ENCODE measurements around the gene NUP210. TPM values are rescaled to one million over a fixed set of nuclear protein-coding genes. Genes with fewer than 3 reads are reported as not detected.

NUP210 gene
- total and polyA plus RNA-seq, 4 donors, result 9.9 to 38.6 (median 22.9) TPM

DNA sequence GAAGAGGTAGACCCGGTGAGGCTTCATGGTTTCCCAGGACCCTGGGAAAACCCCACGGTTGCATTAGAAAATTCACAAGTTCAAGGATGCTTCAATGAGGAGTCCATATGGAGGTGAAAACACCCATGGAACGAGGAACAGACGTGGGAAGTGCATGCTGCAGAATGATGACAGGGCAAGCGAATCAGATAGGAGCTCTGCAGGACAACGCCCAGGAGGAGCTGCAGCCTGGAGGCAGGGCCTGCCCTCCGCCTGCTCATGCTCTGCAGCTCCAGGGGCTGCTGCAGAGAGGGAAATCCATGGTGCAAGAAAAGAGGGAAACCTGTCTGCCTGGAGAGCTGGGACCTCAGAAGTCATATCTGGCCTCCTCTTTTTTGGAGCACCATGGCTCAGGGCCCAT is 61.5 kb downstream of the NUP210 start:
- no peak overlapping the region for H3K4me3 ChIP-seq (ENCODE audit: low read depth in 1 of 3, low read length in 3 of 3)
- H3K9ac ChIP-seq (ENCODE audit: low read depth in 1 of 2, low read length in 2 of 2), result no peak overlapping the region
- 92% methylated on average over 7 of the region's 7 CpGs for WGBS
- TF ChIP-seq, protein P1, sequence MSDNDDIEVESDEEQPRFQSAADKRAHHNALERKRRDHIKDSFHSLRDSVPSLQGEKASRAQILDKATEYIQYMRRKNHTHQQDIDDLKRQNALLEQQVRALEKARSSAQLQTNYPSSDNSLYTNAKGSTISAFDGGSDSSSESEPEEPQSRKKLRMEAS (IDR thresholded peaks at IDR 0.05), result no peak
- TF ChIP-seq FOXA1 (IDR thresholded peaks at IDR 0.05), result no peak
- TF ChIP-seq, protein P2, sequence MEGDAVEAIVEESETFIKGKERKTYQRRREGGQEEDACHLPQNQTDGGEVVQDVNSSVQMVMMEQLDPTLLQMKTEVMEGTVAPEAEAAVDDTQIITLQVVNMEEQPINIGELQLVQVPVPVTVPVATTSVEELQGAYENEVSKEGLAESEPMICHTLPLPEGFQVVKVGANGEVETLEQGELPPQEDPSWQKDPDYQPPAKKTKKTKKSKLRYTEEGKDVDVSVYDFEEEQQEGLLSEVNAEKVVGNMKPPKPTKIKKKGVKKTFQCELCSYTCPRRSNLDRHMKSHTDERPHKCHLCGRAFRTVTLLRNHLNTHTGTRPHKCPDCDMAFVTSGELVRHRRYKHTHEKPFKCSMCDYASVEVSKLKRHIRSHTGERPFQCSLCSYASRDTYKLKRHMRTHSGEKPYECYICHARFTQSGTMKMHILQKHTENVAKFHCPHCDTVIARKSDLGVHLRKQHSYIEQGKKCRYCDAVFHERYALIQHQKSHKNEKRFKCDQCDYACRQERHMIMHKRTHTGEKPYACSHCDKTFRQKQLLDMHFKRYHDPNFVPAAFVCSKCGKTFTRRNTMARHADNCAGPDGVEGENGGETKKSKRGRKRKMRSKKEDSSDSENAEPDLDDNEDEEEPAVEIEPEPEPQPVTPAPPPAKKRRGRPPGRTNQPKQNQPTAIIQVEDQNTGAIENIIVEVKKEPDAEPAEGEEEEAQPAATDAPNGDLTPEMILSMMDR (IDR thresholded peaks at IDR 0.05; ENCODE audit: low read depth, low read length, missing input control), result no peak
- TF ChIP-seq, protein P3, sequence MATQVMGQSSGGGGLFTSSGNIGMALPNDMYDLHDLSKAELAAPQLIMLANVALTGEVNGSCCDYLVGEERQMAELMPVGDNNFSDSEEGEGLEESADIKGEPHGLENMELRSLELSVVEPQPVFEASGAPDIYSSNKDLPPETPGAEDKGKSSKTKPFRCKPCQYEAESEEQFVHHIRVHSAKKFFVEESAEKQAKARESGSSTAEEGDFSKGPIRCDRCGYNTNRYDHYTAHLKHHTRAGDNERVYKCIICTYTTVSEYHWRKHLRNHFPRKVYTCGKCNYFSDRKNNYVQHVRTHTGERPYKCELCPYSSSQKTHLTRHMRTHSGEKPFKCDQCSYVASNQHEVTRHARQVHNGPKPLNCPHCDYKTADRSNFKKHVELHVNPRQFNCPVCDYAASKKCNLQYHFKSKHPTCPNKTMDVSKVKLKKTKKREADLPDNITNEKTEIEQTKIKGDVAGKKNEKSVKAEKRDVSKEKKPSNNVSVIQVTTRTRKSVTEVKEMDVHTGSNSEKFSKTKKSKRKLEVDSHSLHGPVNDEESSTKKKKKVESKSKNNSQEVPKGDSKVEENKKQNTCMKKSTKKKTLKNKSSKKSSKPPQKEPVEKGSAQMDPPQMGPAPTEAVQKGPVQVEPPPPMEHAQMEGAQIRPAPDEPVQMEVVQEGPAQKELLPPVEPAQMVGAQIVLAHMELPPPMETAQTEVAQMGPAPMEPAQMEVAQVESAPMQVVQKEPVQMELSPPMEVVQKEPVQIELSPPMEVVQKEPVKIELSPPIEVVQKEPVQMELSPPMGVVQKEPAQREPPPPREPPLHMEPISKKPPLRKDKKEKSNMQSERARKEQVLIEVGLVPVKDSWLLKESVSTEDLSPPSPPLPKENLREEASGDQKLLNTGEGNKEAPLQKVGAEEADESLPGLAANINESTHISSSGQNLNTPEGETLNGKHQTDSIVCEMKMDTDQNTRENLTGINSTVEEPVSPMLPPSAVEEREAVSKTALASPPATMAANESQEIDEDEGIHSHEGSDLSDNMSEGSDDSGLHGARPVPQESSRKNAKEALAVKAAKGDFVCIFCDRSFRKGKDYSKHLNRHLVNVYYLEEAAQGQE (IDR thresholded peaks at IDR 0.05), result no peak
- no peak for TF ChIP-seq RAD21 (IDR thresholded peaks at IDR 0.05)
- no peak for TF ChIP-seq RXRA (IDR thresholded peaks at IDR 0.05)
- no peak for TF ChIP-seq TAF1 (conservative IDR thresholded peaks at IDR 0.05)
- TF ChIP-seq GABPA (IDR thresholded peaks at IDR 0.05 in 1 of 2, conservative IDR thresholded peaks at IDR 0.05 in 1 of 2), result no peak
- TF ChIP-seq, protein P4, sequence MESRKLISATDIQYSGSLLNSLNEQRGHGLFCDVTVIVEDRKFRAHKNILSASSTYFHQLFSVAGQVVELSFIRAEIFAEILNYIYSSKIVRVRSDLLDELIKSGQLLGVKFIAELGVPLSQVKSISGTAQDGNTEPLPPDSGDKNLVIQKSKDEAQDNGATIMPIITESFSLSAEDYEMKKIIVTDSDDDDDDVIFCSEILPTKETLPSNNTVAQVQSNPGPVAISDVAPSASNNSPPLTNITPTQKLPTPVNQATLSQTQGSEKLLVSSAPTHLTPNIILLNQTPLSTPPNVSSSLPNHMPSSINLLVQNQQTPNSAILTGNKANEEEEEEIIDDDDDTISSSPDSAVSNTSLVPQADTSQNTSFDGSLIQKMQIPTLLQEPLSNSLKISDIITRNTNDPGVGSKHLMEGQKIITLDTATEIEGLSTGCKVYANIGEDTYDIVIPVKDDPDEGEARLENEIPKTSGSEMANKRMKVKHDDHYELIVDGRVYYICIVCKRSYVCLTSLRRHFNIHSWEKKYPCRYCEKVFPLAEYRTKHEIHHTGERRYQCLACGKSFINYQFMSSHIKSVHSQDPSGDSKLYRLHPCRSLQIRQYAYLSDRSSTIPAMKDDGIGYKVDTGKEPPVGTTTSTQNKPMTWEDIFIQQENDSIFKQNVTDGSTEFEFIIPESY (IDR thresholded peaks at IDR 0.05), result no peak
- TF ChIP-seq SP1 (IDR thresholded peaks at IDR 0.05), result no peak
- no peak for TF ChIP-seq HNF4A (conservative IDR thresholded peaks at IDR 0.05)
- TF ChIP-seq EGR1 (IDR thresholded peaks at IDR 0.05; ENCODE audit: low read depth in 2 of 2), result no peak
- TF ChIP-seq JUND (IDR thresholded peaks at IDR 0.05), result no peak
- TF ChIP-seq, protein P5, sequence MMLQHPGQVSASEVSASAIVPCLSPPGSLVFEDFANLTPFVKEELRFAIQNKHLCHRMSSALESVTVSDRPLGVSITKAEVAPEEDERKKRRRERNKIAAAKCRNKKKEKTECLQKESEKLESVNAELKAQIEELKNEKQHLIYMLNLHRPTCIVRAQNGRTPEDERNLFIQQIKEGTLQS (IDR thresholded peaks at IDR 0.05), result no peak
- TF ChIP-seq FOXA2 (IDR thresholded peaks at IDR 0.05), result no peak
- TF ChIP-seq YY1 (IDR thresholded peaks at IDR 0.05), result no peak
- TF ChIP-seq HNF4G (IDR thresholded peaks at IDR 0.05), result no peak
- TF ChIP-seq NR2F2 (IDR thresholded peaks at IDR 0.05), result no peak
- H3K4me1 ChIP-seq (ENCODE audit: control insufficient read depth in 4 of 4, insufficient read depth in 4 of 4, low read length in 3 of 4), result peaks cover 0 to 3% (median 3%) of the 10 kb centered on the region in 4 donors
- H3K27ac ChIP-seq (ENCODE audit: low read depth in 1 of 2, low read length in 2 of 2), result no peak overlapping the region
- no peaks in the 10 kb centered on the region for H3K9me3 ChIP-seq (ENCODE audit: control insufficient read depth in 4 of 4, low read length in 3 of 4)
- no peak for DNase-seq (ENCODE audit: low spot score)
- H3K36me3 ChIP-seq (ENCODE audit: control insufficient read depth in 4 of 4, insufficient read depth in 3 of 4, low read depth in 1 of 4, low read length in 3 of 4), result peaks cover 2 to 68% (median 44%) of the 10 kb centered on the region in 4 donors
- H3K27me3 ChIP-seq (ENCODE audit: control insufficient read depth in 4 of 4, insufficient read depth in 4 of 4, low read length in 3 of 4), result no peaks in the 10 kb centered on the region

Data from liver (tissue), 9 donors.